K562 (cell line): ENCODE measurements around the gene RC3H2. TPM values are rescaled to one million over a fixed set of nuclear protein-coding genes. Genes with fewer than 3 reads are reported as not detected.

Experiments
- AFF1 ChIP-seq, 2 experiments: fragments of 450-650 bp; IDR thresholded peaks; 2 replicates each; pipeline ENCODE4 v1.6.1; 2018; ENCODE audit warnings: mild to moderate bottlenecking in 2 of 2, low read depth in 1 of 2; ENCODE audit not compliant: partially characterized antibody in 2 of 2
- DMBX1 ChIP-seq: fragments of 250-450 bp; sonication (Bioruptor Pico); IDR thresholded peaks from 2 replicates; pipeline ENCODE4 v1.8.0; 2022; ENCODE audit warnings: inconsistent platforms, mild to moderate bottlenecking, moderate library complexity, borderline replicate concordance
- FIP1L1 ChIP-seq: fragments of 200-400 bp; formaldehyde crosslinking; IDR thresholded peaks from 2 replicates; pipeline ENCODE4 v1.6.1; 2018; ENCODE audit warnings: mild to moderate bottlenecking, low read depth, low read length; ENCODE audit not compliant: poor library complexity, severe bottlenecking
- HLTF ChIP-seq: fragments of 450-650 bp; IDR thresholded peaks from 2 replicates; pipeline ENCODE4 v1.6.1; 2016
- HNRNPK ChIP-seq: fragments of 200-400 bp; formaldehyde crosslinking; IDR thresholded peaks from one replicate; pipeline ENCODE4 v1.6.1; 2018; ENCODE audit warnings: mild to moderate bottlenecking, low read depth, low read length; ENCODE audit not compliant: poor library complexity, severe bottlenecking
- KAT2B ChIP-seq: IDR thresholded peaks from one replicate; pipeline ENCODE4 v1.6.1; 2012; ENCODE audit warnings: low read depth, mild to moderate bottlenecking, control low read depth, inconsistent platforms, low read length, moderate library complexity
- KAT8 ChIP-seq: fragments of 450-650 bp; IDR thresholded peaks from 2 replicates; pipeline ENCODE4 v1.6.1; 2016; ENCODE audit warnings: low read depth, mild to moderate bottlenecking
- NR0B1 ChIP-seq: fragments of 450-650 bp; IDR thresholded peaks from one replicate; pipeline ENCODE4 v1.6.1; 2018; ENCODE audit warnings: mild to moderate bottlenecking, moderate library complexity; ENCODE audit not compliant: partially characterized antibody
- RBFOX2 ChIP-seq: fragments of 200-400 bp; formaldehyde crosslinking; IDR thresholded peaks from 2 replicates; pipeline ENCODE4 v1.6.1; 2017; ENCODE audit warnings: low read depth, mild to moderate bottlenecking, low read length, moderate library complexity
- RFX1 ChIP-seq: fragments of 450-650 bp; IDR thresholded peaks from 2 replicates; pipeline ENCODE4 v1.6.1; 2016; ENCODE audit warnings: mild to moderate bottlenecking, moderate library complexity
- SIX5 ChIP-seq, 2 experiments: IDR thresholded peaks; 2 replicates each; pipeline ENCODE4 v1.6.1; 2011; ENCODE audit warnings: low read length in 2 of 2, borderline replicate concordance in 1 of 2, low read depth in 1 of 2, mild to moderate bottlenecking in 1 of 2, moderate library complexity in 1 of 2; ENCODE audit not compliant: insufficient read depth in 1 of 2
- USF2 ChIP-seq: sonication (generic); formaldehyde crosslinking; IDR thresholded peaks from 2 replicates; pipeline ENCODE4 v1.5.0; 2020; ENCODE audit warnings: missing genetic modification reagents
- ZBTB49 ChIP-seq: sonication (generic); formaldehyde crosslinking; IDR thresholded peaks from 2 replicates; pipeline ENCODE4 v1.8.0; 2022; ENCODE audit warnings: missing genetic modification reagents, mild to moderate bottlenecking, borderline replicate concordance
- ZBTB9 ChIP-seq: fragments of 450-650 bp; formaldehyde crosslinking; IDR thresholded peaks from 2 replicates; pipeline ENCODE4 v1.4.0; 2020; ENCODE audit warnings: mild to moderate bottlenecking, moderate library complexity
- ZNF79 ChIP-seq: fragments of 250-450 bp; sonication (Bioruptor Pico); IDR thresholded peaks from 2 replicates; pipeline ENCODE4 v1.4.0; 2020; ENCODE audit warnings: low read depth, mild to moderate bottlenecking, moderate library complexity
- ZNF830 ChIP-seq: fragments of 250-450 bp; sonication (Bioruptor Pico); IDR thresholded peaks from 2 replicates; pipeline ENCODE4 v1.5.0; 2021; ENCODE audit warnings: mild to moderate bottlenecking
- polyA plus RNA-seq, 8 experiments: library from polyadenylated mRNA; depleted of rRNA in 4 of 8; stranded (reverse) in 5 of 8; unstranded in 3 of 8; fragments of >200 nt; fragmentation: Nextera tagmentation in 2 of 8; fragmentation: Illumina TruSeq in 1 of 8; extraction: Ambion mirVana in 2 of 8; extraction: Trizol in 1 of 8; gene quantifications; 2 replicates each; pipeline versions ENCODE4 v1.2.1 to v1.2.3, GENCODE V29; 2011 to 2014; ENCODE audit warnings: inconsistent platforms in 1 of 8, missing spikeins in 1 of 8
- total RNA-seq, 7 experiments: library from RNA; depleted of rRNA in 6 of 7; stranded (reverse); fragments of >200 nt in 6 of 7; fragmentation: Illumina TruSeq in 2 of 7; extraction: Trizol in 2 of 7; gene quantifications; 2 replicates each; pipeline versions ENCODE4 v1.2.1 to v1.2.3, GENCODE V29; 2011 to 2021; ENCODE audit warnings: low replicate concordance in 1 of 7

Gene RC3H2
- total and polyA plus RNA-seq, 9 of the 15 experiments (the other 6 are each of a cell fraction or from before 2014, with no cell fraction given), result 5.6 to 35.4 (median 18.6) TPM

GRCh38 chr9:122940749-122941581 lies 35.8 kb upstream of the RC3H2 start, which contains the start of gene RABGAP1 (continued):
- TF ChIP-seq ZBTB49 (CRISPR knock-in tag), result no peak
- no peak for TF ChIP-seq RFX1
- no peak for TF ChIP-seq ZNF79 (CRISPR knock-in tag)
- no peak for TF ChIP-seq HLTF
- no peak for TF ChIP-seq USF2 (CRISPR knock-in tag)
- TF ChIP-seq KAT8, result no peak
- TF ChIP-seq FIP1L1, result no peak
- no peak for TF ChIP-seq ZBTB9 (CRISPR knock-in tag)
- TF ChIP-seq ZNF830, result no peak
- peak; percentile 62 for TF ChIP-seq HNRNPK
- TF ChIP-seq AFF1 (IDR thresholded peaks at IDR 0.05; ENCODE audit: low read depth in 1 of 2, partially characterized antibody in 2 of 2), result peak in 1 of 2 experiments; percentile 50
- TF ChIP-seq DMBX1 (CRISPR knock-in tag), result no peak; the same call in 1 of the 2 replicates
- peak; percentile 85 for TF ChIP-seq RBFOX2
- TF ChIP-seq NR0B1, result no peak
- TF ChIP-seq KAT2B, result no peak
- TF ChIP-seq SIX5 (IDR thresholded peaks at IDR 0.05; ENCODE audit: borderline replicate concordance in 1 of 2, insufficient read depth in 1 of 2, low read depth in 1 of 2, low read length in 2 of 2), result no peak
